WTC11 (cell line): Measurements from ENCODE around the gene KDM2B.

ENCODE experiments used
- ATF3 ChIP-seq: sonication (generic); formaldehyde crosslinking; conservative IDR thresholded peaks from 2 replicates; pipeline ENCODE4 v1.8.1; 2022; ENCODE audit warnings: mild to moderate bottlenecking, missing genetic modification reagents
- CREB1 ChIP-seq: sonication (generic); formaldehyde crosslinking; IDR thresholded peaks from 2 replicates; pipeline ENCODE4 v1.8.0; 2023; ENCODE audit warnings: mild to moderate bottlenecking, missing genetic modification reagents
- CTCF ChIP-seq: fragments of 200-600 bp; IDR thresholded peaks from 2 replicates; pipeline ENCODE4 v1.8.0; 2022; ENCODE audit warnings: antibody characterized with exemption
- ELF4 ChIP-seq: sonication (generic); formaldehyde crosslinking; IDR thresholded peaks from 2 replicates; pipeline ENCODE4 v1.8.1; 2022; ENCODE audit warnings: low read depth, mild to moderate bottlenecking, moderate library complexity, missing genetic modification reagents
- JUN ChIP-seq: sonication (generic); formaldehyde crosslinking; IDR thresholded peaks from 2 replicates; pipeline ENCODE4 v1.8.0; 2023; ENCODE audit warnings: mild to moderate bottlenecking, missing genetic modification reagents
- NFYB ChIP-seq: sonication (generic); formaldehyde crosslinking; conservative IDR thresholded peaks from 2 replicates; pipeline ENCODE4 v1.8.0; 2022; ENCODE audit warnings: low read depth, missing genetic modification reagents
- TEAD4 ChIP-seq: sonication (generic); formaldehyde crosslinking; IDR thresholded peaks from 2 replicates; pipeline ENCODE4 v1.8.0; 2022; ENCODE audit warnings: mild to moderate bottlenecking, missing genetic modification reagents
- ZNF396 ChIP-seq: fragments of 250-450 bp; sonication (Bioruptor Pico); IDR thresholded peaks from 2 replicates; pipeline ENCODE4 v1.8.0; 2021; ENCODE audit warnings: mild to moderate bottlenecking, moderate library complexity, borderline replicate concordance
- TF ChIP-seq, protein P1 (sequence below): sonication (generic); formaldehyde crosslinking; IDR thresholded peaks from 2 replicates; pipeline ENCODE4 v1.8.1; 2022; ENCODE audit warnings: mild to moderate bottlenecking, missing genetic modification reagents, moderate library complexity, borderline replicate concordance
- TF ChIP-seq, protein P2 (sequence below): sonication (generic); formaldehyde crosslinking; IDR thresholded peaks from 2 replicates; pipeline ENCODE4 v1.8.1; 2023; ENCODE audit warnings: mild to moderate bottlenecking, missing genetic modification reagents, moderate library complexity
- TF ChIP-seq, protein P3 (sequence below): sonication (generic); formaldehyde crosslinking; IDR thresholded peaks from 2 replicates; pipeline ENCODE4 v1.8.0; 2022; ENCODE audit warnings: mild to moderate bottlenecking, missing genetic modification reagents
- TF ChIP-seq, protein P4 (sequence below): fragments of 250-450 bp; sonication (Bioruptor Pico); IDR thresholded peaks from 2 replicates; pipeline ENCODE4 v2.1.2; 2022; ENCODE audit warnings: mild to moderate bottlenecking, moderate library complexity
- TF ChIP-seq, protein P5 (sequence below): sonication (generic); formaldehyde crosslinking; conservative IDR thresholded peaks from 2 replicates; pipeline ENCODE4 v1.8.1; 2023; ENCODE audit warnings: mild to moderate bottlenecking, low read depth, missing genetic modification reagents, moderate library complexity

DNA sequence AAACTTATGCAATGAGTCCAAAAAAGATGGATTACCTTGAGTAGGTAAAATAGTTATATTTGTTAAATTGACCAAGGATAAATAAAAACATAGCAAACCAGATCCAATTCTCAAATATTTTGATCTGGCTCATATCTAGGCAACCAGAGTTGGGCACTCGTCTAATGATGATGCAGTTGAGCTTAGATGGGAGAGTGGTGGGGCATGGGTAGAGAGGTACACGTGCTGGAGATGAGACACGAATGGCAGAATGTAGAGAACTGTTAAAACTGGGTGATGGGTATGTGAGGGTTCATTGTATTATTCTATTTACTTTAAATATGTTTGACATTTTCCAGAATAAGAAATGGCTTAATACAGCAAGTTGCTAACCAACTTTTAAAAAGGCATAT, 188.5 kb downstream of the KDM2B start:
- TF ChIP-seq, protein P1, sequence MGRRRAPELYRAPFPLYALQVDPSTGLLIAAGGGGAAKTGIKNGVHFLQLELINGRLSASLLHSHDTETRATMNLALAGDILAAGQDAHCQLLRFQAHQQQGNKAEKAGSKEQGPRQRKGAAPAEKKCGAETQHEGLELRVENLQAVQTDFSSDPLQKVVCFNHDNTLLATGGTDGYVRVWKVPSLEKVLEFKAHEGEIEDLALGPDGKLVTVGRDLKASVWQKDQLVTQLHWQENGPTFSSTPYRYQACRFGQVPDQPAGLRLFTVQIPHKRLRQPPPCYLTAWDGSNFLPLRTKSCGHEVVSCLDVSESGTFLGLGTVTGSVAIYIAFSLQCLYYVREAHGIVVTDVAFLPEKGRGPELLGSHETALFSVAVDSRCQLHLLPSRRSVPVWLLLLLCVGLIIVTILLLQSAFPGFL, result no peak
- TF ChIP-seq CTCF (no peak), ATF3 (CRISPR knock-in tag) (no peak), TEAD4 (CRISPR knock-in tag) (no peak), ELF4 (CRISPR knock-in tag) (no peak), JUN (CRISPR knock-in tag) (no peak), CREB1 (no peak), ZNF396 (CRISPR knock-in tag) (no peak), NFYB (CRISPR knock-in tag) (no peak)
- TF ChIP-seq, protein P2, sequence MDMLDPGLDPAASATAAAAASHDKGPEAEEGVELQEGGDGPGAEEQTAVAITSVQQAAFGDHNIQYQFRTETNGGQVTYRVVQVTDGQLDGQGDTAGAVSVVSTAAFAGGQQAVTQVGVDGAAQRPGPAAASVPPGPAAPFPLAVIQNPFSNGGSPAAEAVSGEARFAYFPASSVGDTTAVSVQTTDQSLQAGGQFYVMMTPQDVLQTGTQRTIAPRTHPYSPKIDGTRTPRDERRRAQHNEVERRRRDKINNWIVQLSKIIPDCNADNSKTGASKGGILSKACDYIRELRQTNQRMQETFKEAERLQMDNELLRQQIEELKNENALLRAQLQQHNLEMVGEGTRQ, result no peak
- TF ChIP-seq, protein P3, sequence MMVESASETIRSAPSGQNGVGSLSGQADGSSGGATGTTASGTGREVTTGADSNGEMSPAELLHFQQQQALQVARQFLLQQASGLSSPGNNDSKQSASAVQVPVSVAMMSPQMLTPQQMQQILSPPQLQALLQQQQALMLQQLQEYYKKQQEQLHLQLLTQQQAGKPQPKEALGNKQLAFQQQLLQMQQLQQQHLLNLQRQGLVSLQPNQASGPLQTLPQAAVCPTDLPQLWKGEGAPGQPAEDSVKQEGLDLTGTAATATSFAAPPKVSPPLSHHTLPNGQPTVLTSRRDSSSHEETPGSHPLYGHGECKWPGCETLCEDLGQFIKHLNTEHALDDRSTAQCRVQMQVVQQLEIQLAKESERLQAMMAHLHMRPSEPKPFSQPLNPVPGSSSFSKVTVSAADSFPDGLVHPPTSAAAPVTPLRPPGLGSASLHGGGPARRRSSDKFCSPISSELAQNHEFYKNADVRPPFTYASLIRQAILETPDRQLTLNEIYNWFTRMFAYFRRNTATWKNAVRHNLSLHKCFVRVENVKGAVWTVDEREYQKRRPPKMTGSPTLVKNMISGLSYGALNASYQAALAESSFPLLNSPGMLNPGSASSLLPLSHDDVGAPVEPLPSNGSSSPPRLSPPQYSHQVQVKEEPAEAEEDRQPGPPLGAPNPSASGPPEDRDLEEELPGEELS (CRISPR knock-in tag), result no peak
- TF ChIP-seq, protein P4, sequence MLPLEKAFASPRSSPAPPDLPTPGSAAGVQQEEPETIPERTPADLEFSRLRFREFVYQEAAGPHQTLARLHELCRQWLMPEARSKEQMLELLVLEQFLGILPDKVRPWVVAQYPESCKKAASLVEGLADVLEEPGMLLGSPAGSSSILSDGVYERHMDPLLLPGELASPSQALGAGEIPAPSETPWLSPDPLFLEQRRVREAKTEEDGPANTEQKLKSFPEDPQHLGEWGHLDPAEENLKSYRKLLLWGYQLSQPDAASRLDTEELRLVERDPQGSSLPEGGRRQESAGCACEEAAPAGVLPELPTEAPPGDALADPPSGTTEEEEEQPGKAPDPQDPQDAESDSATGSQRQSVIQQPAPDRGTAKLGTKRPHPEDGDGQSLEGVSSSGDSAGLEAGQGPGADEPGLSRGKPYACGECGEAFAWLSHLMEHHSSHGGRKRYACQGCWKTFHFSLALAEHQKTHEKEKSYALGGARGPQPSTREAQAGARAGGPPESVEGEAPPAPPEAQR (CRISPR knock-in tag), result no peak
- TF ChIP-seq, protein P5, sequence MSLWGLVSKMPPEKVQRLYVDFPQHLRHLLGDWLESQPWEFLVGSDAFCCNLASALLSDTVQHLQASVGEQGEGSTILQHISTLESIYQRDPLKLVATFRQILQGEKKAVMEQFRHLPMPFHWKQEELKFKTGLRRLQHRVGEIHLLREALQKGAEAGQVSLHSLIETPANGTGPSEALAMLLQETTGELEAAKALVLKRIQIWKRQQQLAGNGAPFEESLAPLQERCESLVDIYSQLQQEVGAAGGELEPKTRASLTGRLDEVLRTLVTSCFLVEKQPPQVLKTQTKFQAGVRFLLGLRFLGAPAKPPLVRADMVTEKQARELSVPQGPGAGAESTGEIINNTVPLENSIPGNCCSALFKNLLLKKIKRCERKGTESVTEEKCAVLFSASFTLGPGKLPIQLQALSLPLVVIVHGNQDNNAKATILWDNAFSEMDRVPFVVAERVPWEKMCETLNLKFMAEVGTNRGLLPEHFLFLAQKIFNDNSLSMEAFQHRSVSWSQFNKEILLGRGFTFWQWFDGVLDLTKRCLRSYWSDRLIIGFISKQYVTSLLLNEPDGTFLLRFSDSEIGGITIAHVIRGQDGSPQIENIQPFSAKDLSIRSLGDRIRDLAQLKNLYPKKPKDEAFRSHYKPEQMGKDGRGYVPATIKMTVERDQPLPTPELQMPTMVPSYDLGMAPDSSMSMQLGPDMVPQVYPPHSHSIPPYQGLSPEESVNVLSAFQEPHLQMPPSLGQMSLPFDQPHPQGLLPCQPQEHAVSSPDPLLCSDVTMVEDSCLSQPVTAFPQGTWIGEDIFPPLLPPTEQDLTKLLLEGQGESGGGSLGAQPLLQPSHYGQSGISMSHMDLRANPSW, result no peak
